CD14-positive monocyte (primary cell): ENCODE data around the gene LRRN2. TPM values are rescaled to one million over a fixed set of nuclear protein-coding genes. Genes with fewer than 3 reads are reported as not detected.

Experiments
- DNase-seq, 3 donors: peaks; one replicate each; pipeline ENCODE4 v3.0.0-alpha.2; 2011 to 2022
- H2AFZ ChIP-seq: 2 replicates; pipeline ENCODE4 v1.6.0; 2012; ENCODE audit warnings: mild to moderate bottlenecking, low read depth, low read length, inconsistent platforms; ENCODE audit not compliant: insufficient read depth, poor library complexity, severe bottlenecking
- H3K27ac ChIP-seq, 2 donors: 1 replicate in 1 of 2; 2 replicates in 1 of 2; pipeline ENCODE4 v1.5.1; 2012 to 2013; ENCODE audit warnings: low read length in 2 of 2, control low read depth in 1 of 2, inconsistent platforms in 1 of 2, low read depth in 1 of 2, mild to moderate bottlenecking in 1 of 2
- H3K27me3 ChIP-seq, 2 donors: one replicate each; pipeline versions ENCODE4 v1.6.0 to v1.6.1; 2011 to 2013; ENCODE audit warnings: low read length in 2 of 2; ENCODE audit not compliant: control insufficient read depth in 2 of 2, insufficient read depth in 2 of 2
- H3K36me3 ChIP-seq, 2 donors: replicated peaks in 1 of 2; 1 replicate in 1 of 2; 2 replicates in 1 of 2; pipeline versions ENCODE4 v1.5.1 to v1.6.1; 2012 to 2013; ENCODE audit warnings: low read length in 2 of 2, control low read depth in 1 of 2, inconsistent platforms in 1 of 2, mild to moderate bottlenecking in 1 of 2; ENCODE audit not compliant: insufficient read depth in 2 of 2, control insufficient read depth in 1 of 2
- H3K4me1 ChIP-seq, 2 donors: 1 replicate in 1 of 2; 2 replicates in 1 of 2; pipeline versions ENCODE4 v1.5.1 to v1.6.1; 2012 to 2013; ENCODE audit warnings: low read length in 2 of 2, control low read depth in 1 of 2, inconsistent platforms in 1 of 2, mild to moderate bottlenecking in 1 of 2, moderate library complexity in 1 of 2; ENCODE audit not compliant: insufficient read depth in 2 of 2, control insufficient read depth in 1 of 2
- H3K4me2 ChIP-seq: replicated peaks from 2 replicates; pipeline ENCODE3; 2012; ENCODE audit warnings: low read length, moderate library complexity, mild to moderate bottlenecking; ENCODE audit not compliant: poor library complexity, severe bottlenecking; ENCODE audit errors: extremely low read depth
- H3K4me3 ChIP-seq, 3 experiments: fragments of 200-600 bp in 1 of 3; sonication (generic) in 1 of 3; replicated peaks in 1 of 3; 1 replicate in 2 of 3; 2 replicates in 1 of 3; pipeline ENCODE4 v1.5.1; 2011 to 2013; ENCODE audit warnings: low read length in 3 of 3, mild to moderate bottlenecking in 3 of 3, control low read depth in 2 of 3, low read depth in 2 of 3, inconsistent platforms in 1 of 3, moderate library complexity in 1 of 3
- H3K79me2 ChIP-seq: 2 replicates; pipeline ENCODE4 v1.6.0; 2012; ENCODE audit warnings: mild to moderate bottlenecking, control low read depth, inconsistent platforms, low read length, moderate library complexity; ENCODE audit not compliant: insufficient read depth
- H3K9ac ChIP-seq: 2 replicates; pipeline ENCODE4 v1.6.0; 2017; ENCODE audit warnings: low read length, mild to moderate bottlenecking; ENCODE audit not compliant: insufficient read depth, poor library complexity, severe bottlenecking
- H3K9me3 ChIP-seq, 2 donors: replicated peaks in 1 of 2; 1 replicate in 1 of 2; 2 replicates in 1 of 2; pipeline versions ENCODE4 v1.5.1 to v1.6.1; 2012 to 2013; ENCODE audit warnings: low read length in 2 of 2, control low read depth in 1 of 2; ENCODE audit not compliant: control insufficient read depth in 1 of 2, insufficient read depth in 1 of 2
- H4K20me1 ChIP-seq: 2 replicates; pipeline ENCODE4 v1.6.0; 2012; ENCODE audit warnings: mild to moderate bottlenecking, low read length, control low read depth, moderate library complexity; ENCODE audit not compliant: insufficient read depth
- H3K27ac Mint-ChIP-seq, 7 donors: one replicate each; pipeline ENCODE4 v1.8.0; 2020; ENCODE audit warnings: mild to moderate bottlenecking in 7 of 7, mixed read lengths in 7 of 7, moderate library complexity in 6 of 7, inconsistent platforms in 2 of 7
- H3K27me3 Mint-ChIP-seq, 3 donors: one replicate each; pipeline ENCODE4 v1.8.0; 2021 to 2022; ENCODE audit warnings: low read depth in 3 of 3, mild to moderate bottlenecking in 3 of 3, mixed read lengths in 3 of 3, moderate library complexity in 3 of 3, inconsistent platforms in 1 of 3
- H3K36me3 Mint-ChIP-seq, 2 donors: one replicate each; pipeline ENCODE4 v1.8.0; 2020; ENCODE audit warnings: mixed read lengths in 2 of 2, inconsistent platforms in 1 of 2, mild to moderate bottlenecking in 1 of 2
- H3K4me1 Mint-ChIP-seq: one replicate; pipeline ENCODE4 v1.8.0; 2020; ENCODE audit warnings: mild to moderate bottlenecking, mixed read lengths
- H3K4me3 Mint-ChIP-seq, 2 donors: one replicate each; pipeline ENCODE4 v1.8.0; 2020; ENCODE audit warnings: mild to moderate bottlenecking in 2 of 2, mixed read lengths in 2 of 2, moderate library complexity in 1 of 2
- H3K9me3 Mint-ChIP-seq, 7 donors: one replicate each; pipeline ENCODE4 v1.8.0; 2020 to 2022; ENCODE audit warnings: mixed read lengths in 7 of 7, mild to moderate bottlenecking in 6 of 7, moderate library complexity in 6 of 7, inconsistent platforms in 2 of 7
- WGBS: methylation state at CpG from one replicate; pipeline ENCODE4 v1.1.5; 2013; ENCODE audit warnings: missing lambda C conversion rate; ENCODE audit not compliant: insufficient coverage; 5-methylcytosine and 5-hydroxymethylcytosine counted together
- intact Hi-C, 2 donors: fragments of 100-400 bp; cut with micrococcal nuclease; formaldehyde crosslinking; loops; one replicate each; pipeline versions ENCODE4 v1.15.0 to v1.15.1; 2023
- polyA plus RNA-seq, 3 donors: library from polyadenylated mRNA; depleted of rRNA in 1 of 3; unstranded in 2 of 3; stranded (reverse) in 1 of 3; fragments of 300-500 nt in 2 of 3; fragments of >200 nt in 1 of 3; fragmentation: Illumina TruSeq in 2 of 3; gene quantifications; 1 replicate in 2 of 3; 2 replicates in 1 of 3; pipeline ENCODE4 v1.2.3, GENCODE V29; 2012 to 2021
- TF ChIP-seq, protein P1 (sequence below): fragments of 200-600 bp; IDR thresholded peaks from one replicate; pipeline ENCODE4 v1.8.0; 2022; ENCODE audit warnings: antibody characterized with exemption, mild to moderate bottlenecking

LRRN2 gene
- polyA plus RNA-seq, 3 donors, result not detected

DNA sequence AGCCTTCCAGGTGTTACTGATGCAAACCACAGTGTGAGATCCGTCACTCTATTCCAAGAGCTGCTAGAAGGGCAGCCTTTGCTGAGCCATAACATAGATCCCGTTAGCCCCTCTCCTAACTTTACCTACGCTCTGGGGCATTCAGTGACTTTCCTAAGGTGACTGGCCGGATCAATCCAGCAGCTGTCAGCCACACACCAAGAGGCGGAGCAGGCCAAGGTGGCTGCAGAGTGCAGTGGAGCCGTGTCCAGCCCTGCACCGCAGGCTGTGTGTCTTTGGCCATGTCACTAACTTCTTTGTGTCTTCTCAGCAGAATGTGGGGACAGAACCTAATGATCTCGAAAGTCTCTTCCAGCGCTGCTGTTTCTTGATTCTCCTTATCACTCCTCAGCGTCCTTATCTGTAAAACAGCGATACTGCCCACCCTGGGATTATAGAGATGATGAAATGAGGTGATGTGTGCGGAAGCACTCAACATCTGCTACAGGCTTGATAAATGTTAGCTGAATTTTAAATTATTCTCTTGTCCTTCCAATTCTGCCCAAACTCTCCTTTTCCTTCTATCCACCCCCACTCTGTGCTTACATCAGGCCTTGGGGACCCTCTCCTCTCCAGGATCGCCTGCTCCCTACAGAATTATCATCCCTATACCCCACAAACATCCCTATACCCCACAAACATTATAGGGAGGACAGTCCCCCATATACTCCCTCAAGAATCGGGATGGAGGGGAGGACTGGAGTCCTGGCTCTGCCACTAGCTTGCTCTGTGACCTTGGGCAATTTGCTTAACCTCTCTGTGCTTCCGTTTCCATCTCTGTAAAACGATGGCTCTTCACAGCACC is 25.8 kb upstream of the LRRN2 start:
- Histone ChIP-seq H3K9ac (no peak overlapping the region), H2AFZ (no peak overlapping the region), H3K27me3 (peaks cover 0 to 26% of the 10 kb centered on the region in 2 donors), H3K79me2 (no peaks in the 10 kb centered on the region), H4K20me1 (no peaks in the 10 kb centered on the region), H3K36me3 (no peaks in the 10 kb centered on the region), H3K4me3 (no peak overlapping the region), H3K4me1 (no peaks in the 10 kb centered on the region), H3K9me3 (no peaks in the 10 kb centered on the region), H3K4me2 (no peak overlapping the region), H3K27ac (no peak overlapping the region)
- 66% methylated on average over 7 of the region's 16 CpGs for WGBS
- intact Hi-C loops, result no loop called here
- TF ChIP-seq, protein P1, sequence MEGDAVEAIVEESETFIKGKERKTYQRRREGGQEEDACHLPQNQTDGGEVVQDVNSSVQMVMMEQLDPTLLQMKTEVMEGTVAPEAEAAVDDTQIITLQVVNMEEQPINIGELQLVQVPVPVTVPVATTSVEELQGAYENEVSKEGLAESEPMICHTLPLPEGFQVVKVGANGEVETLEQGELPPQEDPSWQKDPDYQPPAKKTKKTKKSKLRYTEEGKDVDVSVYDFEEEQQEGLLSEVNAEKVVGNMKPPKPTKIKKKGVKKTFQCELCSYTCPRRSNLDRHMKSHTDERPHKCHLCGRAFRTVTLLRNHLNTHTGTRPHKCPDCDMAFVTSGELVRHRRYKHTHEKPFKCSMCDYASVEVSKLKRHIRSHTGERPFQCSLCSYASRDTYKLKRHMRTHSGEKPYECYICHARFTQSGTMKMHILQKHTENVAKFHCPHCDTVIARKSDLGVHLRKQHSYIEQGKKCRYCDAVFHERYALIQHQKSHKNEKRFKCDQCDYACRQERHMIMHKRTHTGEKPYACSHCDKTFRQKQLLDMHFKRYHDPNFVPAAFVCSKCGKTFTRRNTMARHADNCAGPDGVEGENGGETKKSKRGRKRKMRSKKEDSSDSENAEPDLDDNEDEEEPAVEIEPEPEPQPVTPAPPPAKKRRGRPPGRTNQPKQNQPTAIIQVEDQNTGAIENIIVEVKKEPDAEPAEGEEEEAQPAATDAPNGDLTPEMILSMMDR, result no peak
- H3K36me3 Mint-ChIP-seq, result no peaks in the 10 kb centered on the region
- no peak for DNase-seq
- peaks cover 6% of the 10 kb centered on the region for H3K4me1 Mint-ChIP-seq
- peak overlapping the region in 1 of 2 donors; percentile 14 for H3K4me3 Mint-ChIP-seq
- no peak overlapping the region for H3K27ac Mint-ChIP-seq
- peaks cover 0 to 2% (median 0%) of the 10 kb centered on the region in 7 donors for H3K9me3 Mint-ChIP-seq
- H3K27me3 Mint-ChIP-seq, result peaks cover 22 to 28% (median 23%) of the 10 kb centered on the region in 3 donors

DNA sequence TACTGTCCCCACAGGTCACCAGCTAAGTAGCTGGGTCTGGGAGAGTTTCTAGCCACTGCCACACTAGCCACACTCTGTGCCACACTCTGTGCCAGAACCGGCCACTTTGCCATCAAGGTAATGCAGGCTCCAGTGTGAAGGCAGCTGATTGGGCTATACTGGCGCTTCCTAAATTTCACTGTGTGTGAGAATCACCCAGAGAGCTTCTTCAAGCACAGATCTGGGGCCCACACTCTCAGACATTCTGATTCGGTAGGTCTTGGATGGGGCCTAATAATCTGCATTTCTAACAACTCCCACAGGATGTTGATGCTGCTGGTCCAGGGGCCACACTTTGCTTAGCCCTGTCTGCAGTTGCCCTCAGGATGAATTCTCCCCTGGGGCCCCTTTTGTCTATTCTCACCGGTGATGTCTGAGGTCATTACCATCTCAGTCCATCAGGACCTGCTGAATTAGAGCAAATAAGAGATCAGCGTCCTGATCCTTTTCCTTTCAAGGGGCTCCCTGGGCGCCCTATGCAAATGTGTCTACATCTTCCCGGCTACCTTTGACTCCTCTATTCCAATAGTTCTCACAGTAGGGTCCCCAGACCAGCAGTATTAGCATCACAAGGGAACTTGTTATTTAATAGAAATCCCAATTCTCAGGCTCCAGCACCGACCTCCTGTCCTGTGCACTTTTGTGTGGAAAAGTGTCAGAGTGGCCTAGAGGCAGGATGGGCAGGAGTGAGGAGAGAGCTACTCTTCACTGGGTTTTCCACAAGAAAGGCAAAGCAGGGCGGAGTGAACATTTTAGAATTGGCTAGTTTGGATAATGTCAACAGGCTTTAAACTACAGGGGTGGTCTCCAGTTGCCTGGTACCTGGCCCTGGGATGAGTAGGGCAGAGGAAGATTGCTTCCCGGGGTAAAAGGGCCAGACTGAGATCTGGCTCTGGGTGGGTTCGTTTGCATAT is 24.7 kb upstream of the LRRN2 start:
- Histone ChIP-seq H3K4me1 (no peaks in the 10 kb centered on the region), H2AFZ (no peak overlapping the region), H3K4me2 (no peak overlapping the region), H3K4me3 (no peak overlapping the region), H3K27ac (no peak overlapping the region), H3K9ac (no peak overlapping the region), H3K79me2 (no peaks in the 10 kb centered on the region), H3K36me3 (no peaks in the 10 kb centered on the region), H4K20me1 (no peaks in the 10 kb centered on the region), H3K27me3 (peaks cover 0 to 26% of the 10 kb centered on the region in 2 donors), H3K9me3 (no peaks in the 10 kb centered on the region)
- TF ChIP-seq, protein P1, result no peak
- intact Hi-C loops, result no loop called here
- H3K27me3 Mint-ChIP-seq, result peaks cover 24 to 28% (median 24%) of the 10 kb centered on the region in 3 donors
- no peak overlapping the region for H3K27ac Mint-ChIP-seq
- no peak overlapping the region for H3K4me3 Mint-ChIP-seq
- no peaks in the 10 kb centered on the region for H3K36me3 Mint-ChIP-seq
- H3K4me1 Mint-ChIP-seq, result peaks cover 9% of the 10 kb centered on the region
- H3K9me3 Mint-ChIP-seq, result peaks cover 0 to 4% (median 0%) of the 10 kb centered on the region in 7 donors
- 64% methylated on average over 8 of the region's 11 CpGs for WGBS
- DNase-seq, result no peak
